ENCODE results near the gene CHD5. TPM values are rescaled to one million over a fixed set of nuclear protein-coding genes. Genes with fewer than 3 reads are reported as not detected.

The CHD5 gene
- total RNA-seq, 3 donors from 2014 or later = 0.27 to 0.61 (median 0.34) TPM

- no peaks in the 10 kb centered on the region for H3K9me3 Mint-ChIP-seq
- peaks cover 11% of the 10 kb centered on the region for H3K4me1 Mint-ChIP-seq (ENCODE audit: low read depth)
- H3K4me3 Mint-ChIP-seq = no peak overlapping the region
- no peak for ATAC-seq
- H3K27me3 Mint-ChIP-seq (ENCODE audit: low read depth) = no peaks in the 10 kb centered on the region
- peaks cover 29% of the 10 kb centered on the region for H3K36me3 Mint-ChIP-seq (ENCODE audit: insufficient read depth)
- no peak for DNase-seq
These were observed 125.5 kb downstream of the CHD5 start for GRCh38 chr1:6054596-6054995.

GRCh38 chr1:6053206-6053546 lies 126.9 kb downstream of the CHD5 start:
- no peaks in the 10 kb centered on the region for H3K27me3 Mint-ChIP-seq (ENCODE audit: low read depth)
- peaks cover 13% of the 10 kb centered on the region for H3K4me1 Mint-ChIP-seq (ENCODE audit: low read depth)
- H3K4me3 Mint-ChIP-seq = no peak overlapping the region
- peaks cover 29% of the 10 kb centered on the region for H3K36me3 Mint-ChIP-seq (ENCODE audit: insufficient read depth)
- no peak for ATAC-seq
- no peak for DNase-seq
- no peaks in the 10 kb centered on the region for H3K9me3 Mint-ChIP-seq

- ATAC-seq = no peak
- Mint-ChIP-seq H3K27me3 (ENCODE audit: low read depth) (no peaks in the 10 kb centered on the region), H3K4me1 (ENCODE audit: low read depth) (peaks cover 12% of the 10 kb centered on the region), H3K9me3 (no peaks in the 10 kb centered on the region), H3K4me3 (no peak overlapping the region), H3K36me3 (ENCODE audit: insufficient read depth) (peaks cover 28% of the 10 kb centered on the region)
- DNase-seq = peak; percentile 32
These were observed 127.4 kb downstream of the CHD5 start for GRCh38 chr1:6052543-6053205.

Other genes starting within 250 kb of the CHD5 start
- gene NPHP4, start 187.9 kb downstream of the CHD5 start, total RNA-seq = 1 to 10 TPM; 7.0 to 9.3 (median 7.1) TPM
- 100 to 1,000 TPM; 199 to 230 (median 202) TPM for gene KCNAB2, start 134.4 kb downstream of the CHD5 start, total RNA-seq
- 100 to 1,000 TPM; 395 to 423 (median 403) TPM for gene RPL22, start 19.3 kb upstream of the CHD5 start, total RNA-seq
- 10 to 100 TPM in 2 of 3 donors, 1 to 10 TPM in 1; 9.9 to 18.8 (median 12.0) TPM for gene RNF207, start 25.8 kb upstream of the CHD5 start, total RNA-seq
- gene ICMT, start 55.6 kb upstream of the CHD5 start, total RNA-seq = 10 to 100 TPM; 54.1 to 64.8 (median 58.3) TPM
- gene HES3, start 63.9 kb upstream of the CHD5 start, total RNA-seq = not detected
- under 1 TPM; 0.50 to 0.52 (median 0.51) TPM for gene GPR153, start 80.8 kb upstream of the CHD5 start, total RNA-seq
- gene ACOT7, start 213.4 kb upstream of the CHD5 start, total RNA-seq = 100 to 1,000 TPM in 2 of 3 donors, 10 to 100 TPM in 1; 92.8 to 112 (median 101) TPM
- gene HES2, start 239.6 kb upstream of the CHD5 start, total RNA-seq = not detected
- gene ESPN, start 244.5 kb upstream of the CHD5 start, total RNA-seq = under 1 TPM; 0.42 to 0.76 (median 0.60) TPM